Astrocyte (in vitro differentiated cells and primary cell): ENCODE data around the gene LRRC3. TPM values are rescaled to one million over a fixed set of nuclear protein-coding genes. Genes with fewer than 3 reads are reported as not detected.

Source experiments
- DNase-seq: peaks from one replicate; pipeline ENCODE4 v3.0.0-alpha.2; 2010; ENCODE audit warnings: low read depth
- FAIRE-seq: peaks from 2 replicates; lab custom pipeline; 2011; peaks lifted over from hg19 to GRCh38; lab: Jason Lieb, UNC
- H2AFZ ChIP-seq: 2 replicates; pipeline ENCODE4 v1.6.0; 2012; ENCODE audit warnings: low read depth, low read length, inconsistent platforms
- H3K27ac ChIP-seq: 2 replicates; pipeline ENCODE4 v1.5.1; 2011; ENCODE audit warnings: low read depth, low read length, inconsistent platforms
- H3K27me3 ChIP-seq: 2 replicates; pipeline ENCODE4 v1.6.0; 2011; ENCODE audit warnings: low read length, inconsistent platforms; ENCODE audit not compliant: insufficient read depth
- H3K36me3 ChIP-seq: 2 replicates; pipeline ENCODE4 v1.5.1; 2011; ENCODE audit warnings: low read length, inconsistent platforms; ENCODE audit not compliant: insufficient read depth
- H3K4me1 ChIP-seq: 2 replicates; pipeline ENCODE4 v1.5.1; 2011; ENCODE audit warnings: low read length, inconsistent platforms; ENCODE audit not compliant: insufficient read depth
- H3K4me2 ChIP-seq: 2 replicates; pipeline ENCODE4 v1.6.0; 2012; ENCODE audit warnings: low read length, inconsistent platforms
- H3K4me3 ChIP-seq: 2 replicates; pipeline ENCODE4 v1.5.1; 2011; ENCODE audit warnings: low read depth, mild to moderate bottlenecking, low read length, inconsistent platforms; ENCODE audit not compliant: insufficient read depth
- H3K79me2 ChIP-seq: 2 replicates; pipeline ENCODE4 v1.6.0; 2012; ENCODE audit warnings: mild to moderate bottlenecking, low read length, inconsistent platforms; ENCODE audit not compliant: insufficient read depth
- H3K9ac ChIP-seq: 2 replicates; pipeline ENCODE4 v1.6.0; 2012; ENCODE audit warnings: mild to moderate bottlenecking, low read length, inconsistent platforms
- H3K9me3 ChIP-seq: 2 replicates; pipeline ENCODE4 v1.5.1; 2012; ENCODE audit warnings: low read depth, mild to moderate bottlenecking, low read length, inconsistent platforms; ENCODE audit not compliant: insufficient read depth
- H4K20me1 ChIP-seq: 2 replicates; pipeline ENCODE4 v1.6.0; 2012; ENCODE audit warnings: low read length, inconsistent platforms; ENCODE audit not compliant: insufficient read depth
- H3K27ac Mint-ChIP-seq: one replicate; pipeline ENCODE4 v1.8.0; 2021; ENCODE audit warnings: mild to moderate bottlenecking, mixed read lengths; ENCODE audit not compliant: unreplicated experiment
- H3K27me3 Mint-ChIP-seq: one replicate; pipeline ENCODE4 v1.8.0; 2021; ENCODE audit warnings: low read depth, mixed read lengths; ENCODE audit not compliant: unreplicated experiment
- H3K36me3 Mint-ChIP-seq: one replicate; pipeline ENCODE4 v1.8.0; 2021; ENCODE audit warnings: low read depth, mixed read lengths; ENCODE audit not compliant: unreplicated experiment
- H3K4me1 Mint-ChIP-seq: one replicate; pipeline ENCODE4 v1.8.0; 2021; ENCODE audit warnings: low read depth, mixed read lengths; ENCODE audit not compliant: unreplicated experiment
- H3K4me3 Mint-ChIP-seq: one replicate; pipeline ENCODE4 v1.8.0; 2021; ENCODE audit warnings: mild to moderate bottlenecking, moderate library complexity, mixed read lengths; ENCODE audit not compliant: unreplicated experiment
- H3K9me3 Mint-ChIP-seq: one replicate; pipeline ENCODE4 v1.8.0; 2021; ENCODE audit warnings: mild to moderate bottlenecking, mixed read lengths; ENCODE audit not compliant: unreplicated experiment
- CTCF ChIP-seq: IDR thresholded peaks from 2 replicates; pipeline ENCODE4 v1.5.1; 2011; ENCODE audit warnings: low read depth, mild to moderate bottlenecking, inconsistent platforms, low read length, moderate library complexity; ENCODE audit not compliant: insufficient read depth
- EZH2 ChIP-seq: IDR thresholded peaks from 2 replicates; pipeline ENCODE4 v1.6.1; 2012; ENCODE audit warnings: mild to moderate bottlenecking, low read length, inconsistent platforms; ENCODE audit not compliant: insufficient read depth
- total RNA-seq: library from RNA; stranded (reverse); gene quantifications from 2 replicates; pipeline ENCODE4 v1.2.1, GENCODE V29; 2021

LRRC3 gene
- total RNA-seq, 1 donor from 2014 or later = 5.2 TPM

- H3K36me3 ChIP-seq = no peaks in the 10 kb centered on the region
Observed at GRCh38 chr21:44438531-44439210, 16.6 kb upstream of the LRRC3 start.

GRCh38 chr21:44439211-44439600, 16.1 kb upstream of the LRRC3 start:
- FAIRE-seq = no peak
- H3K36me3 ChIP-seq = no peaks in the 10 kb centered on the region
- TF ChIP-seq EZH2 (no peak), CTCF (no peak)
- H3K4me2 ChIP-seq = no peak overlapping the region
- Mint-ChIP-seq H3K4me1 (no peaks in the 10 kb centered on the region), H3K27me3 (peaks cover 25% of the 10 kb centered on the region), H3K36me3 (peaks cover 2% of the 10 kb centered on the region), H3K27ac (no peak overlapping the region), H3K9me3 (no peaks in the 10 kb centered on the region), H3K4me3 (no peak overlapping the region)
- no peaks in the 10 kb centered on the region for H3K9me3 ChIP-seq
- no peaks in the 10 kb centered on the region for H4K20me1 ChIP-seq
- H3K27me3 ChIP-seq = no peaks in the 10 kb centered on the region
- H3K4me1 ChIP-seq = no peaks in the 10 kb centered on the region
- no peak overlapping the region for H3K9ac ChIP-seq
- H3K79me2 ChIP-seq = no peaks in the 10 kb centered on the region
- DNase-seq = no peak
- no peak overlapping the region for H2AFZ ChIP-seq
- H3K4me3 ChIP-seq = no peak overlapping the region
- no peak overlapping the region for H3K27ac ChIP-seq

More at GRCh38 chr21:44438531-44439210, 16.6 kb upstream of the LRRC3 start:
- Histone ChIP-seq H3K9ac (no peak overlapping the region), H3K27me3 (no peaks in the 10 kb centered on the region), H3K4me2 (no peak overlapping the region), H3K4me1 (no peaks in the 10 kb centered on the region), H2AFZ (no peak overlapping the region), H3K4me3 (no peak overlapping the region), H3K27ac (no peak overlapping the region), H3K79me2 (no peaks in the 10 kb centered on the region), H3K9me3 (no peaks in the 10 kb centered on the region), H4K20me1 (no peaks in the 10 kb centered on the region)
- Mint-ChIP-seq H3K9me3 (no peaks in the 10 kb centered on the region), H3K27ac (no peak overlapping the region), H3K4me1 (no peaks in the 10 kb centered on the region), H3K36me3 (peaks cover 2% of the 10 kb centered on the region), H3K4me3 (no peak overlapping the region), H3K27me3 (peaks cover 25% of the 10 kb centered on the region)
- DNase-seq (no peak), FAIRE-seq (no peak)
- TF ChIP-seq CTCF (no peak), EZH2 (no peak)
